ENCODE measurements around the gene SEMA3C. TPM values are rescaled to one million over a fixed set of nuclear protein-coding genes. Genes with fewer than 3 reads are reported as not detected.

Gene SEMA3C
- total and polyA plus RNA-seq, 2 experiments from 2014 or later, result 15.5 to 53.5 TPM

GRCh38 chr7:80859272-80859970 is 59.4 kb downstream of the SEMA3C start:
- TF ChIP-seq, protein P1, sequence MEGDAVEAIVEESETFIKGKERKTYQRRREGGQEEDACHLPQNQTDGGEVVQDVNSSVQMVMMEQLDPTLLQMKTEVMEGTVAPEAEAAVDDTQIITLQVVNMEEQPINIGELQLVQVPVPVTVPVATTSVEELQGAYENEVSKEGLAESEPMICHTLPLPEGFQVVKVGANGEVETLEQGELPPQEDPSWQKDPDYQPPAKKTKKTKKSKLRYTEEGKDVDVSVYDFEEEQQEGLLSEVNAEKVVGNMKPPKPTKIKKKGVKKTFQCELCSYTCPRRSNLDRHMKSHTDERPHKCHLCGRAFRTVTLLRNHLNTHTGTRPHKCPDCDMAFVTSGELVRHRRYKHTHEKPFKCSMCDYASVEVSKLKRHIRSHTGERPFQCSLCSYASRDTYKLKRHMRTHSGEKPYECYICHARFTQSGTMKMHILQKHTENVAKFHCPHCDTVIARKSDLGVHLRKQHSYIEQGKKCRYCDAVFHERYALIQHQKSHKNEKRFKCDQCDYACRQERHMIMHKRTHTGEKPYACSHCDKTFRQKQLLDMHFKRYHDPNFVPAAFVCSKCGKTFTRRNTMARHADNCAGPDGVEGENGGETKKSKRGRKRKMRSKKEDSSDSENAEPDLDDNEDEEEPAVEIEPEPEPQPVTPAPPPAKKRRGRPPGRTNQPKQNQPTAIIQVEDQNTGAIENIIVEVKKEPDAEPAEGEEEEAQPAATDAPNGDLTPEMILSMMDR (IDR thresholded peaks at IDR 0.05; ENCODE audit: low read depth, low read length), result no peak
- Histone ChIP-seq H3K27ac (peak overlapping the region; percentile 49), H3K9me3 (ENCODE audit: low read depth) (no peaks in the 10 kb centered on the region), H3K4me3 (no peak overlapping the region), H3K27me3 (no peaks in the 10 kb centered on the region), H3K36me3 (no peaks in the 10 kb centered on the region), H3K4me1 (ENCODE audit: low read depth) (peaks cover 14% of the 10 kb centered on the region)
- peak; percentile 53 to 67 for DNase-seq (ENCODE audit: low read depth in 1 of 2, low spot score in 1 of 2)

GRCh38 chr7:80858141-80858903 is 60.5 kb downstream of the SEMA3C start:
- DNase-seq (ENCODE audit: low read depth in 1 of 2, low spot score in 1 of 2), result peak in 1 of 2 donors; percentile 17
- TF ChIP-seq, protein P1 (IDR thresholded peaks at IDR 0.05; ENCODE audit: low read depth, low read length), result no peak
- peaks cover 14% of the 10 kb centered on the region for H3K4me1 ChIP-seq (ENCODE audit: low read depth)

DNA sequence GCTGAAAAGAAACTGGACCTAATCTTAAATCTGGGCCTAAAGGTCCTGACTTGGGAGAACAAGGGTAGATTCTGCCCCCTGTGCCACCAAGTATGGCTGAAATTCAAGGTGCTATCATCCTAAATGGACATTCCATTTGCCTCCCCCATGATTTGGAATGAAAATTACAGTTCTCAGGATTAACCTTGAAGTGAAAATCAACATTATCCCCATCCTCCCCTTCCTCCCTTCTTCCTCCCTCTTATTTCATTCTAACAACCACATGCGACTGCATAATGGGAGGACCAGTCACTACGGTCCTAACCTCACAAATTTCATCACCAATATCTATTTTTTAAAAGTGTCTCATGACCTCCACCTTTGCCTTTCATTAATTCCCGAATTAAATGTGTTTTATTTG is 62.1 kb downstream of the SEMA3C start:
- Histone ChIP-seq H3K27me3 (no peaks in the 10 kb centered on the region), H3K4me1 (ENCODE audit: low read depth) (peaks cover 14% of the 10 kb centered on the region), H3K4me3 (no peak overlapping the region), H3K9me3 (ENCODE audit: low read depth) (no peaks in the 10 kb centered on the region), H3K27ac (no peak overlapping the region), H3K36me3 (no peaks in the 10 kb centered on the region)
- TF ChIP-seq, protein P1 (IDR thresholded peaks at IDR 0.05; ENCODE audit: low read depth, low read length), result no peak
- DNase-seq (ENCODE audit: low read depth in 1 of 2, low spot score in 1 of 2), result no peak

More at GRCh38 chr7:80858141-80858903, 60.5 kb downstream of the SEMA3C start:
- H3K27me3 ChIP-seq, result no peaks in the 10 kb centered on the region
- H3K9me3 ChIP-seq (ENCODE audit: low read depth), result no peaks in the 10 kb centered on the region
- no peak overlapping the region for H3K4me3 ChIP-seq
- H3K27ac ChIP-seq, result no peak overlapping the region
- H3K36me3 ChIP-seq, result no peaks in the 10 kb centered on the region

DNA sequence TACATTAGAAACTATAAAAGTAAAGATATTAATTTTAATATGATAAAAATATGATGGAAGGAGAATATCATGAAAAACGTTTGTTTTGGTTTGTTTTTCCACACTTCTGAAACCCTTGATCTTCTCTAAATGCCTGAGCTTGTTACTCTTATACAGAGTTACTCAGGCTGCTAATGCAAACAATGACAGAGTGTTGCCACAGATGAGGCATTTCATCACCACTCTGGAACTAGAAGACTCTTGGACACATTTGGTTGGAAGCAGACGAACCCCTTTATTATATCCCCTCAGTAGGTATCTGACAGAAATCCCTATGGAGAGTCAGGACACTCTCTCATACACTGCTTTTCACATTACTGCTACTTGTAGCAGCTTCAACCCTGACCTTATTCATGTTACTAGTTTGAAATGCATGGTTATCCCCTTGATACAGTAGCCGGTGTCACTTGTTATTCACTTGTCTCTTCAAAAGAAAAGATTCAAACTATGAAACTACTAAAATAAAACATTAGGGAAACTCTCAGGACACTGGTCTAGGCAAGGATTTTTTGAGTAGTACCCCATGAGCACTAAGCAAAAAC is 66.9 kb downstream of the SEMA3C start:
- no peak overlapping the region for H3K4me3 ChIP-seq
- DNase-seq (ENCODE audit: low read depth in 1 of 2, low spot score in 1 of 2), result peak in 1 of 2 donors; percentile 46
- H3K9me3 ChIP-seq (ENCODE audit: low read depth), result no peaks in the 10 kb centered on the region
- H3K27ac ChIP-seq, result no peak overlapping the region
- peaks cover 5% of the 10 kb centered on the region for H3K4me1 ChIP-seq (ENCODE audit: low read depth)
- TF ChIP-seq, protein P1 (IDR thresholded peaks at IDR 0.05; ENCODE audit: low read depth, low read length), result no peak
- H3K27me3 ChIP-seq, result no peaks in the 10 kb centered on the region
- H3K36me3 ChIP-seq, result no peaks in the 10 kb centered on the region

DNA sequence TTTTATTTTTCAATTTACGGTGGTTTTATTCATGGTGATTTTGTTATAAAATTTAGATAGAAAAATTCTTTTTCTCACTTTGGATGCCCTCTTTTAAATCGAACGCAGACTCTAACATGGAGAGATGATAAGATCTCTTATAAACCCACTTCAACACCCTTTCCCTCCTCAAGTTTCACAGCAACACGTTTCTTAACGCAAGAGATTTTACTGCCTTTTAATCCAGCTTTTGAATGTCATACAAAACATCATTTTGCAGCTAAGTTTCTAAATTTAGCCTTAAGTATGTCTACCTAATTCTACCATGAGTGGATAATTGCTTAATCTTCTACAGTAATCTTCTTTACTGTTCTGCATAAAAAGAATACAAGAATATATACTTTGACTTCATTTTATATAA is 70.0 kb downstream of the SEMA3C start:
- TF ChIP-seq, protein P1 (IDR thresholded peaks at IDR 0.05; ENCODE audit: low read depth, low read length), result no peak
- Histone ChIP-seq H3K27ac (no peak overlapping the region), H3K36me3 (no peaks in the 10 kb centered on the region), H3K4me1 (ENCODE audit: low read depth) (peaks cover 5% of the 10 kb centered on the region), H3K9me3 (ENCODE audit: low read depth) (no peaks in the 10 kb centered on the region), H3K27me3 (no peaks in the 10 kb centered on the region), H3K4me3 (no peak overlapping the region)
- DNase-seq (ENCODE audit: low read depth in 1 of 2, low spot score in 1 of 2), result no peak
